ENCODE measurements around the gene CC2D2A.
A peak's percentile ranks its signal among the peaks of the same experiment; 100 is the strongest.

Gene CC2D2A

GRCh38 chr4:15466596-15466995 is 3.1 kb upstream of the CC2D2A start:
- no peak for DNase-seq (ENCODE audit: low read depth)

GRCh38 chr4:15470128-15470475 is 420 bp downstream of the CC2D2A start:
- DNase-seq (ENCODE audit: low read depth), result no peak

- DNase-seq (ENCODE audit: low read depth), result no peak
These were observed 6.7 kb downstream of the CC2D2A start for GRCh38 chr4:15476396-15476795.

GRCh38 chr4:15478724-15479088 is 9.0 kb downstream of the CC2D2A start:
- no peak for DNase-seq (ENCODE audit: low read depth)

- DNase-seq (ENCODE audit: low read depth), result peak; percentile 45
These were observed 9.6 kb downstream of the CC2D2A start for GRCh38 chr4:15479089-15479912.

GRCh38 chr4:15479913-15480185 is 10.2 kb downstream of the CC2D2A start:
- no peak for DNase-seq (ENCODE audit: low read depth)

- no peak for DNase-seq (ENCODE audit: low read depth)
These were observed 12.5 kb downstream of the CC2D2A start for GRCh38 chr4:15481961-15482745.

- no peak for DNase-seq (ENCODE audit: low read depth)
These were observed 13.2 kb downstream of the CC2D2A start for GRCh38 chr4:15482842-15483241.

GRCh38 chr4:15488136-15488535 is 18.5 kb downstream of the CC2D2A start:
- no peak for DNase-seq (ENCODE audit: low read depth)

- DNase-seq (ENCODE audit: low read depth), result peak; percentile 23
These were observed 19.2 kb downstream of the CC2D2A start for GRCh38 chr4:15488658-15489470.

- no peak for DNase-seq (ENCODE audit: low read depth)
These were observed 19.9 kb downstream of the CC2D2A start for GRCh38 chr4:15489551-15489950.

- no peak for DNase-seq (ENCODE audit: low read depth)
These were observed 23.7 kb downstream of the CC2D2A start for GRCh38 chr4:15493411-15493810.

- DNase-seq (ENCODE audit: low read depth), result no peak
These were observed 25.9 kb downstream of the CC2D2A start for GRCh38 chr4:15495621-15496020.

- no peak for DNase-seq (ENCODE audit: low read depth)
These were observed 28.7 kb downstream of the CC2D2A start for GRCh38 chr4:15498356-15498755.

GRCh38 chr4:15500701-15501100 is 31.0 kb downstream of the CC2D2A start:
- no peak for DNase-seq (ENCODE audit: low read depth)

- DNase-seq (ENCODE audit: low read depth), result no peak
These were observed 32.3 kb downstream of the CC2D2A start for GRCh38 chr4:15501941-15502340.

GRCh38 chr4:15502384-15502783 is 32.7 kb downstream of the CC2D2A start:
- DNase-seq (ENCODE audit: low read depth), result no peak

GRCh38 chr4:15504041-15504440 is 34.4 kb downstream of the CC2D2A start:
- no peak for DNase-seq (ENCODE audit: low read depth)

- DNase-seq (ENCODE audit: low read depth), result peak; percentile 15
These were observed 36.8 kb downstream of the CC2D2A start for GRCh38 chr4:15506464-15506863.

- DNase-seq (ENCODE audit: low read depth), result no peak
These were observed 38.0 kb downstream of the CC2D2A start for GRCh38 chr4:15507679-15508078.

- DNase-seq (ENCODE audit: low read depth), result no peak
These were observed 41.3 kb downstream of the CC2D2A start for GRCh38 chr4:15510961-15511360.

- DNase-seq (ENCODE audit: low read depth), result no peak
These were observed 43.9 kb downstream of the CC2D2A start for GRCh38 chr4:15513545-15513944.

GRCh38 chr4:15515106-15515505 is 45.4 kb downstream of the CC2D2A start:
- DNase-seq (ENCODE audit: low read depth), result no peak

Measured in GM04503 (cell line).